Measurements from ENCODE around the gene RABGAP1L. TPM values are rescaled to one million over a fixed set of nuclear protein-coding genes. Genes with fewer than 3 reads are reported as not detected.

RABGAP1L gene
- total RNA-seq, 1 experiment from 2014 or later, result 29.3 TPM

DNA sequence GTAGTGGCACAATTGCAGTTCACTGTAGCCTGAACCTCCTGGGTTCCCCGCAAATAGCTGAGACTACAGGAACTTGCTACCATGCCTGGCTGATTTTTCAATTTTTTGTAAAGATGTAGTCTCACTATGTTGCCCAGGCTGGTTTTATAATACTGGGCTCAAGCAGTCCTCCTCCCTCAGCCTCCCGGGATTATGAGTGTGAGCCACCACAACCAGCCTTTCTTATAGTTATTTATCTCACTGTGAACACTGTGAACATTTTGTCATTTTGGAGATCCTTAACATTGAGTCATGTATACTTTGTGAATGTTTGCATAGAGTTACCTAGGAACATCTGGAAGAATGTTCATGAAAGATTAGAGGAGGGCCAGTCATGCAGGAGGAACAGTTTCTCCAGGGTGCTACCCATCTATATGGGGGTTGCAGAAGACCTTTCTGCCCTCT lies 713.3 kb downstream of the RABGAP1L start:
- ATAC-seq (no peak), DNase-seq (ENCODE audit: low read depth, low spot score) (no peak)
- Histone ChIP-seq H3K27ac (ENCODE audit: low read depth, low read length) (no peak overlapping the region), H2AFZ (ENCODE audit: low read depth, low read length, poor library complexity, severe bottlenecking) (no peak overlapping the region), H3K9me3 (ENCODE audit: control insufficient read depth in 1 of 2, insufficient read depth in 1 of 2, low read depth in 1 of 2, low read length in 2 of 2) (no peaks in the 10 kb centered on the region), H3K4me3 (replicated peaks in 1 of 2; ENCODE audit: low read depth in 1 of 2, low read length in 2 of 2) (no peak overlapping the region), H3K4me2 (ENCODE audit: low read length) (no peak overlapping the region), H3K27me3 (ENCODE audit: insufficient read depth, low read length) (no peaks in the 10 kb centered on the region), H3K79me2 (ENCODE audit: insufficient read depth, low read length) (no peaks in the 10 kb centered on the region), H3K36me3 (ENCODE audit: control insufficient read depth in 1 of 2, insufficient read depth in 2 of 2, low read length in 2 of 2) (no peaks in the 10 kb centered on the region), H3K4me1 (ENCODE audit: control insufficient read depth in 1 of 2, insufficient read depth in 2 of 2, low read length in 2 of 2) (peaks cover 0 to 6% of the 10 kb centered on the region in 2 experiments; a peak in 1 of 4 replicates), H3K9me2 (ENCODE audit: insufficient read depth) (no peaks in the 10 kb centered on the region), H4K20me1 (ENCODE audit: insufficient read depth) (no peaks in the 10 kb centered on the region), H3K9ac (ENCODE audit: low read length) (no peak overlapping the region)
- CTCF ChIA-PET, result no interaction called here
- RAD21 ChIA-PET (ENCODE audit: low non-redundant PET in 1 of 2, low total read pairs in 2 of 2, uncharacterized antibody in 2 of 2, unreplicated experiment in 2 of 2), result no interaction called here
- intact Hi-C loops (cut with micrococcal nuclease), result no loop called here
- no TSS peak for BruUV-seq (replicated peaks)
- no peak for TF ChIP-seq POLR2AphosphoS5 (IDR thresholded peaks at IDR 0.05; ENCODE audit: low read depth, low read length)
- TF ChIP-seq ZFX (IDR thresholded peaks at IDR 0.05), result no peak
- TF ChIP-seq SIN3A (IDR thresholded peaks at IDR 0.05; ENCODE audit: low read depth), result no peak
- no peak for TF ChIP-seq CEBPB (IDR thresholded peaks at IDR 0.05; ENCODE audit: low read depth)
- no peak for TF ChIP-seq POLR2A (IDR thresholded peaks at IDR 0.05; ENCODE audit: borderline replicate concordance, extremely low read depth, insufficient read depth, insufficient read length)
- POLR2A ChIA-PET, result no interaction called here

DNA sequence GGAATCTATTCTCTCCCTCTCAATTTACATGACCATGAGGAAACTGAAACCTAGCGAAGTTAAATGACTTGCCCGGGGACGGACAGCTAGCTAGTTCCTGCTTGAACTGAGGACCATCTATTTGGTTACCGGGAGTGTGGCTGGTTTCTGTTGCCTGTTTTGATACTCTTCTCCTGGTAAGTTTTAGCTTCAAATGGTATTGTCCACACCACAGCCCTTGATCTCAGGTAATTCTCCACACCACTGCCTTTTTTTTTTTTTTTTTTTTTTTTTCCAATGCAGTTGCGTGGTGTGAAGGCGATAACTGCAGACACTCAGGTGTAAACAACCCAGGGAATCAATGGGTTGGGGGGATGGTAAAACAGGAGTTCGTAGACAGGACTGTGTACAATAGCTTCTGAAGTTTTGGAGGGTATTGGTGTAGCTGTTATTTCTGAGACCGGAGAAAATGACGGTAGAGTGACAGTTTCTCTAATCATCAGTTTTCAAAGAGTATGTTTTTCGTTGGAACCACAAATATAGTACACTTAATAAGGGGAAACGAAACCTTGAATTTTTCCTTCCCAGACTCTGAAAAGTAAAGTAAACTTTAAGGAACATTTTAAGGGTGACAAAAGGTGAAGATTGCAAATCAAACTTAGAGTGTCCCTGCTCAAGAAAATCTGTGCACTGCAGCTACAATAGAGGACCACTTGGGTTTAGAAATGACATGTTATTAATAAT lies 715.2 kb downstream of the RABGAP1L start:
- Histone ChIP-seq H3K9me2 (ENCODE audit: insufficient read depth) (no peaks in the 10 kb centered on the region), H3K27ac (ENCODE audit: low read depth, low read length) (no peak overlapping the region), H4K20me1 (ENCODE audit: insufficient read depth) (no peaks in the 10 kb centered on the region), H3K4me1 (ENCODE audit: control insufficient read depth in 1 of 2, insufficient read depth in 2 of 2, low read length in 2 of 2) (peaks cover 0 to 6% of the 10 kb centered on the region in 2 experiments; a peak in 1 of 4 replicates), H3K4me2 (ENCODE audit: low read length) (no peak overlapping the region), H3K27me3 (ENCODE audit: insufficient read depth, low read length) (no peaks in the 10 kb centered on the region), H3K9me3 (ENCODE audit: control insufficient read depth in 1 of 2, insufficient read depth in 1 of 2, low read depth in 1 of 2, low read length in 2 of 2) (no peaks in the 10 kb centered on the region), H3K4me3 (replicated peaks in 1 of 2; ENCODE audit: low read depth in 1 of 2, low read length in 2 of 2) (no peak overlapping the region), H3K79me2 (ENCODE audit: insufficient read depth, low read length) (no peaks in the 10 kb centered on the region), H3K9ac (ENCODE audit: low read length) (no peak overlapping the region), H3K36me3 (ENCODE audit: control insufficient read depth in 1 of 2, insufficient read depth in 2 of 2, low read length in 2 of 2) (no peaks in the 10 kb centered on the region), H2AFZ (ENCODE audit: low read depth, low read length, poor library complexity, severe bottlenecking) (no peak overlapping the region)
- ATAC-seq, result no peak
- TF ChIP-seq, protein P1, sequence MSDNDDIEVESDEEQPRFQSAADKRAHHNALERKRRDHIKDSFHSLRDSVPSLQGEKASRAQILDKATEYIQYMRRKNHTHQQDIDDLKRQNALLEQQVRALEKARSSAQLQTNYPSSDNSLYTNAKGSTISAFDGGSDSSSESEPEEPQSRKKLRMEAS (IDR thresholded peaks at IDR 0.05), result no peak
- TF ChIP-seq ZFX (IDR thresholded peaks at IDR 0.05), result no peak
- no peak for TF ChIP-seq CEBPB (IDR thresholded peaks at IDR 0.05; ENCODE audit: low read depth)
- no peak for TF ChIP-seq SP1 (IDR thresholded peaks at IDR 0.05; ENCODE audit: low read depth)
- no peak for TF ChIP-seq EGR1 (IDR thresholded peaks at IDR 0.05; ENCODE audit: low read depth)
- POLR2A ChIA-PET, result interaction anchor here (0.6 to 0.7 kb wide), 2 partner anchors 110 to 323 kb away, joined by 3 read pairs; no protein-coding TSS in a partner anchor
- RAD21 ChIA-PET (ENCODE audit: low non-redundant PET in 1 of 2, low total read pairs in 2 of 2, uncharacterized antibody in 2 of 2, unreplicated experiment in 2 of 2), result no interaction called here
- DNase-seq (ENCODE audit: low read depth, low spot score), result no peak
- CTCF ChIA-PET, result interaction anchor here (1.4 kb wide), 1 partner anchor 612 kb away, joined by 3 read pairs; no protein-coding TSS in a partner anchor
- no TSS peak for BruUV-seq (replicated peaks)
- intact Hi-C loops (cut with micrococcal nuclease), result no loop called here

All from HCT116 (cell line).